Activated CD4-positive, alpha-beta T cell treated with anti-CD3 and anti-CD28 coated beads, Interleukin-2, amount 50 U/mL, for 48 hours (primary cell): ENCODE data around the gene RINT1.
"Not testable (repeated sequence)": the region's sequence is repeated elsewhere in the genome, so short reads cannot be mapped to it uniquely, and the experiment has no call there.

ENCODE experiments used
- DNase-seq, 2 experiments: peaks; one replicate each; pipeline ENCODE4 v3.0.0-alpha.2; 2020

RINT1 gene

GRCh38 chr7:105531792-105532671, at the start of gene RINT1:
Gene RINT1, plus strand, starts transcription at chr7:105532201. Its CDS starts 115 bp downstream, at chr7:105532316.
- DNase-seq = peak; percentile 90 to 92

- DNase-seq = no peak
Measured at GRCh38 chr7:105487579-105488571, 44.1 kb upstream of the RINT1 start.

GRCh38 chr7:105489409-105489808, 42.6 kb upstream of the RINT1 start:
- DNase-seq = no peak

GRCh38 chr7:105493196-105493922, 38.6 kb upstream of the RINT1 start:
- no peak for DNase-seq

- DNase-seq = no peak
Measured at GRCh38 chr7:105493923-105494315, 38.1 kb upstream of the RINT1 start.

- no peak for DNase-seq
Measured at GRCh38 chr7:105496521-105496920, 35.5 kb upstream of the RINT1 start.

GRCh38 chr7:105497016-105497415, 35.0 kb upstream of the RINT1 start:
- DNase-seq = no peak

- DNase-seq = no peak
Measured at GRCh38 chr7:105502173-105502572, 29.8 kb upstream of the RINT1 start.

- no peak for DNase-seq
Measured at GRCh38 chr7:105512415-105512814, 19.6 kb upstream of the RINT1 start.

- no peak for DNase-seq
Measured at GRCh38 chr7:105512926-105513526, 19.0 kb upstream of the RINT1 start.

- not testable (repeated sequence) for DNase-seq
Measured at GRCh38 chr7:105515610-105516009, 16.4 kb upstream of the RINT1 start.

GRCh38 chr7:105519353-105519752, 12.6 kb upstream of the RINT1 start:
- DNase-seq = no peak

- not testable (repeated sequence) for DNase-seq
Measured at GRCh38 chr7:105520620-105521019, 11.4 kb upstream of the RINT1 start.

- peak; percentile 60 to 68 for DNase-seq
Measured at GRCh38 chr7:105521027-105521716, 10.8 kb upstream of the RINT1 start.

- peak; percentile 85 to 88 for DNase-seq
Measured at GRCh38 chr7:105521717-105522463, 10.1 kb upstream of the RINT1 start, which contains the start of gene PUS7. Gene PUS7, minus strand, starts transcription at chr7:105522271. Its CDS starts 13,759 bp downstream, at chr7:105508512.

- not testable (repeated sequence) for DNase-seq
Measured at GRCh38 chr7:105524423-105524822, 7.6 kb upstream of the RINT1 start.

GRCh38 chr7:105524840-105525239, 7.2 kb upstream of the RINT1 start:
- DNase-seq = no peak

- DNase-seq = not testable (repeated sequence)
Measured at GRCh38 chr7:105527737-105528136, 4.3 kb upstream of the RINT1 start.

GRCh38 chr7:105530126-105530525, 1.9 kb upstream of the RINT1 start:
- no peak for DNase-seq

- DNase-seq = no peak
Measured at GRCh38 chr7:105530546-105530945, 1.5 kb upstream of the RINT1 start.
